ENCODE measurements around the gene DNAJB6.

GRCh38 chr7:157395206-157395605 is 58.4 kb downstream of the DNAJB6 start:
- TF ChIP-seq GATA3 (IDR thresholded peaks at IDR 0.05; ENCODE audit: low read depth, low read length) (no peak), GATA2 (IDR thresholded peaks at IDR 0.05; ENCODE audit: low read depth, low read length) (no peak)
